HepG2 (cell line): Measurements from ENCODE around the gene PARD3.

Experiments used
- ATRX ChIP-seq: sonication (generic); formaldehyde crosslinking; IDR thresholded peaks from 2 replicates; pipeline ENCODE4 v1.4.0; 2020; ENCODE audit warnings: missing genetic modification reagents, borderline replicate concordance
- IKZF4 ChIP-seq: sonication (generic); formaldehyde crosslinking; IDR thresholded peaks from 2 replicates; pipeline ENCODE4 v1.5.1; 2020; ENCODE audit warnings: borderline replicate concordance, mild to moderate bottlenecking, low read depth, missing genetic modification reagents; ENCODE audit errors: not compliant biosample characterization
- KDM4B ChIP-seq: sonication (generic); formaldehyde crosslinking; IDR thresholded peaks from 2 replicates; pipeline ENCODE4 v1.4.0; 2020; ENCODE audit warnings: missing genetic modification reagents
- SIN3A ChIP-seq: IDR thresholded peaks from 2 replicates; pipeline ENCODE4 v1.6.1; 2011; ENCODE audit warnings: low read depth, mild to moderate bottlenecking, control low read depth, low read length, borderline replicate concordance
- ZFP90 ChIP-seq: sonication (generic); formaldehyde crosslinking; IDR thresholded peaks from 2 replicates; pipeline ENCODE4 v1.8.0; 2022; ENCODE audit warnings: missing genetic modification reagents, mild to moderate bottlenecking, inconsistent platforms, borderline replicate concordance
- ZNF274 ChIP-seq: sonication (generic); formaldehyde crosslinking; IDR thresholded peaks from 2 replicates; pipeline ENCODE4 v1.5.1; 2020; ENCODE audit warnings: mild to moderate bottlenecking, missing genetic modification reagents
- TF ChIP-seq, protein P1 (sequence below): sonication (generic); formaldehyde crosslinking; IDR thresholded peaks from 2 replicates; pipeline ENCODE4 v1.5.0; 2020; ENCODE audit warnings: mild to moderate bottlenecking, missing genetic modification reagents, moderate library complexity
- TF ChIP-seq, protein P2 (sequence below): sonication (generic); formaldehyde crosslinking; IDR thresholded peaks from 2 replicates; pipeline ENCODE4 v1.8.1; 2023; ENCODE audit warnings: missing genetic modification reagents, mild to moderate bottlenecking, borderline replicate concordance

DNA sequence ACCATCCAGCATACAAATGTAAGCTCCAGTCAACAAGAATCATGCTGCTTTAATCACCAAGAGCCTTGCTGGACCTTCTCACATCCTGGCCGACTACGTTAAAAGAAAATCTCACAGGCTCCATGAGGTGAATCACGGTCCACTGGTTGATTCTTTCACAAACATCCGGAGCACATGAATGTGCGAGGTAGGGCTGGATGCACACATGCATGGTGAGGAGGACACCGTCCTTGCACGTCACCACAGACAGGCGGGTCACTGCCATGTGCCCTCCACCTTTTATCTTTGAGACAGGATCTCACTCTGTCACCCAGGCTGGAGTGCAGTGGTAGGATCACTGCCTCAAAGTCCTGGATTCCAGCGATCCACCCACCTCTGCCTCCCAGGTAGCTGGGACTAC lies 265.1 kb downstream of the PARD3 start:
- TF ChIP-seq, protein P1, sequence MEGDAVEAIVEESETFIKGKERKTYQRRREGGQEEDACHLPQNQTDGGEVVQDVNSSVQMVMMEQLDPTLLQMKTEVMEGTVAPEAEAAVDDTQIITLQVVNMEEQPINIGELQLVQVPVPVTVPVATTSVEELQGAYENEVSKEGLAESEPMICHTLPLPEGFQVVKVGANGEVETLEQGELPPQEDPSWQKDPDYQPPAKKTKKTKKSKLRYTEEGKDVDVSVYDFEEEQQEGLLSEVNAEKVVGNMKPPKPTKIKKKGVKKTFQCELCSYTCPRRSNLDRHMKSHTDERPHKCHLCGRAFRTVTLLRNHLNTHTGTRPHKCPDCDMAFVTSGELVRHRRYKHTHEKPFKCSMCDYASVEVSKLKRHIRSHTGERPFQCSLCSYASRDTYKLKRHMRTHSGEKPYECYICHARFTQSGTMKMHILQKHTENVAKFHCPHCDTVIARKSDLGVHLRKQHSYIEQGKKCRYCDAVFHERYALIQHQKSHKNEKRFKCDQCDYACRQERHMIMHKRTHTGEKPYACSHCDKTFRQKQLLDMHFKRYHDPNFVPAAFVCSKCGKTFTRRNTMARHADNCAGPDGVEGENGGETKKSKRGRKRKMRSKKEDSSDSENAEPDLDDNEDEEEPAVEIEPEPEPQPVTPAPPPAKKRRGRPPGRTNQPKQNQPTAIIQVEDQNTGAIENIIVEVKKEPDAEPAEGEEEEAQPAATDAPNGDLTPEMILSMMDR = no peak
- TF ChIP-seq ZNF274 = no peak
- no peak for TF ChIP-seq ZFP90 (CRISPR knock-in tag)
- TF ChIP-seq SIN3A = no peak
- no peak for TF ChIP-seq KDM4B (CRISPR knock-in tag)
- TF ChIP-seq ATRX = no peak
- TF ChIP-seq, protein P2, sequence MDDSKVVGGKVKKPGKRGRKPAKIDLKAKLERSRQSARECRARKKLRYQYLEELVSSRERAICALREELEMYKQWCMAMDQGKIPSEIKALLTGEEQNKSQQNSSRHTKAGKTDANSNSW (CRISPR knock-in tag) = no peak
- TF ChIP-seq IKZF4 (CRISPR knock-in tag) = no peak
